Pancreas (tissue), 10 donors: ENCODE data around the gene RPA1. TPM values are rescaled to one million over a fixed set of nuclear protein-coding genes. Genes with fewer than 3 reads are reported as not detected.

Experiments
- ATAC-seq, 4 donors: fragments of 200-7000 bp; cut with Tn5 transposase; one replicate each; pipeline versions ENCODE4 v1.8.0 to v1.9.1; 2020; ENCODE audit warnings: mild to moderate bottlenecking in 4 of 4, moderate library complexity in 4 of 4
- DNase-seq, 6 donors: peaks; one replicate each; pipeline ENCODE4 v3.0.0-alpha.2; 2020
- FAIRE-seq: peaks from 2 replicates; lab custom pipeline; 2012; peaks lifted over from hg19 to GRCh38; lab: Jason Lieb, UNC
- H3K27ac ChIP-seq, 4 donors: fragments of 200-600 bp; sonication (generic); 1 replicate in 3 of 4; 2 replicates in 1 of 4; pipeline versions ENCODE4 v1.5.0 to v1.8.0; 2020
- H3K27me3 ChIP-seq, 4 donors: fragments of 200-600 bp; one replicate each; pipeline ENCODE4 v1.8.0; 2021
- H3K36me3 ChIP-seq, 3 donors: fragments of 200-600 bp; sonication (generic) in 1 of 3; one replicate each; pipeline versions ENCODE4 v1.5.0 to v1.8.0; 2020 to 2021
- H3K4me1 ChIP-seq, 3 donors: fragments of 200-600 bp; one replicate each; pipeline ENCODE4 v1.8.0; 2021
- H3K4me3 ChIP-seq, 4 donors: fragments of 200-600 bp; sonication (generic) in 2 of 4; one replicate each; pipeline versions ENCODE4 v1.5.0 to v1.8.0; 2020 to 2021
- H3K9me3 ChIP-seq, 4 donors: fragments of 200-600 bp; one replicate each; pipeline ENCODE4 v1.8.0; 2021
- WGBS, 2 donors: extraction: QIAGEN DNeasy Blood & Tissue Kit; methylation state at CpG; one replicate each; pipeline ENCODE4 v1.1.7; 2013; 5-methylcytosine and 5-hydroxymethylcytosine counted together
- intact Hi-C, 3 donors: fragments of 100-400 bp; cut with DNase I; formaldehyde crosslinking; loops; one replicate each; pipeline versions ENCODE4 v1.11.1 to v1.14.2; 2022
- polyA plus RNA-seq, 2 donors: library from polyadenylated mRNA; stranded (reverse); fragments of 200-250 nt; gene quantifications; one replicate each; pipeline ENCODE4 v1.2.3, GENCODE V29; 2013
- total RNA-seq, 6 donors: library from RNA; stranded (reverse); fragmentation: NEBNext Ultra II Directional in 4 of 6; extraction: Animal tissue kit (Norgen Biotek cat#: 25700) in 4 of 6; gene quantifications; one replicate each; pipeline versions ENCODE4 v1.2.1 to v1.2.4, GENCODE V29; 2021 to 2023
- TF ChIP-seq, protein P1 (sequence below), 4 donors: fragments of 200-600 bp; sonication (generic) in 3 of 4; IDR thresholded peaks; one replicate each; pipeline versions ENCODE4 v1.5.0 to v1.8.0; 2021; ENCODE audit warnings: antibody characterized with exemption in 4 of 4
- donor health status: healthy with polysubstance abuse.
- donor health status: DM: no; HTN: no; CAD: no; lungs with moderate emphysema.
- donor health status: DM: no; HTN: no; CAD: no.
- donor health status: control.
- donor health status: control.
- donor health status: Bipolar disorder and iron deficiency.
- donor health status: DM: yes; HTN: yes; CAD: no.
- donor health status: DM: no; HTN: no; CAD: no.
- donor health status: DM: no; HTN: no; CAD: no.
- donor health status: DM: yes; HTN: yes; CAD: no.

Gene RPA1
- total and polyA plus RNA-seq, 8 donors = 6.5 to 43.9 (median 36.1) TPM

DNA sequence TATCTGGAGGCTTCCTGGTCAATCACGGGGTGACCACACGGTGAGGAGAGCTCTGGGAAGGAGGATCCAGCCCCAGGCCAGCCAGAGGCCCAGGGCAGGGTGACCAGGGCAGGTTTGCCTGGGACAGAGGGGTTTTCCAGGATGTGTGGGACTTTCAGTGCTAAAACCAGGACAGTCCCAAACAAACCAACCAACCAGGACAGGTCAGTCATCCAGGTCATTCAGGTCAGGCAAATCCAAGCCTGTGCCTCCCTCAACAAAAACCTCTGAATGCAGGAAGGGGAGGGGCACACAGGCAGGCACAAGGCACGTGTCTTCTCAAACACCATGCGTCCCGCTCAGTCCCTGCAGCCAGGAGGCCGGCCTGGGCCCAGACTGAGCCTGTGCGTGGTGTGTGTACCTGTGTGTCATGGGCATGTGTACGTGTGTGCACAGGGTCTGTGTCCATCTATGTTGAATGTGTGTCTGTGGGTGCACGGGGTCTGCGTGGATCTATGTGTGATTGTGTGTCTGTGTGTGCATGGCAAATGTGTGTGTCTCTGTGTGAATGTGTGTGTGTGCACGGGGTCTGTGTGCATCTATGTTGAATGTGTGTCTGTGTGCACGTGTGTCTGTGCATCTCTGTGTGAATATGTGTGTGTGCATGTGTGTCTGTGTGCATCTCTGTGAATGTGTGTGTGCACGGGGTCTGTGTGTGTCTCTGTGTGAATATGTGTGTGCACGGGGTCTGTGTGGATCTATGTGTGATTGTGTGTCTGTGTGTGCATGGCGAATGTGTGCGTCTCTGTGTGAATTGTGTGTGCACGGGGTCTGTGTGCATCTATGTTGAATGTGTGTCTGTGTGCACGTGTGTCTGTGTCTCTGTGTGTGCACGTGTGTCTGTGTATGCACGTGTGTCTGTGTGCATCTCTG lies 116.5 kb downstream of the RPA1 start:
- no peaks in the 10 kb centered on the region for H3K9me3 ChIP-seq
- no peak for ATAC-seq
- no peaks in the 10 kb centered on the region for H3K4me1 ChIP-seq
- H3K36me3 ChIP-seq = no peaks in the 10 kb centered on the region
- no peak overlapping the region for H3K27ac ChIP-seq
- intact Hi-C loops = no loop called here
- no peak for FAIRE-seq
- 82 to 86% methylated on average over 20 of the region's 20 CpGs for WGBS, 2 donors
- TF ChIP-seq, protein P1, sequence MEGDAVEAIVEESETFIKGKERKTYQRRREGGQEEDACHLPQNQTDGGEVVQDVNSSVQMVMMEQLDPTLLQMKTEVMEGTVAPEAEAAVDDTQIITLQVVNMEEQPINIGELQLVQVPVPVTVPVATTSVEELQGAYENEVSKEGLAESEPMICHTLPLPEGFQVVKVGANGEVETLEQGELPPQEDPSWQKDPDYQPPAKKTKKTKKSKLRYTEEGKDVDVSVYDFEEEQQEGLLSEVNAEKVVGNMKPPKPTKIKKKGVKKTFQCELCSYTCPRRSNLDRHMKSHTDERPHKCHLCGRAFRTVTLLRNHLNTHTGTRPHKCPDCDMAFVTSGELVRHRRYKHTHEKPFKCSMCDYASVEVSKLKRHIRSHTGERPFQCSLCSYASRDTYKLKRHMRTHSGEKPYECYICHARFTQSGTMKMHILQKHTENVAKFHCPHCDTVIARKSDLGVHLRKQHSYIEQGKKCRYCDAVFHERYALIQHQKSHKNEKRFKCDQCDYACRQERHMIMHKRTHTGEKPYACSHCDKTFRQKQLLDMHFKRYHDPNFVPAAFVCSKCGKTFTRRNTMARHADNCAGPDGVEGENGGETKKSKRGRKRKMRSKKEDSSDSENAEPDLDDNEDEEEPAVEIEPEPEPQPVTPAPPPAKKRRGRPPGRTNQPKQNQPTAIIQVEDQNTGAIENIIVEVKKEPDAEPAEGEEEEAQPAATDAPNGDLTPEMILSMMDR (IDR thresholded peaks at IDR 0.05) = no peak
- no peak for DNase-seq
- no peaks in the 10 kb centered on the region for H3K27me3 ChIP-seq
- H3K4me3 ChIP-seq = no peak overlapping the region

DNA sequence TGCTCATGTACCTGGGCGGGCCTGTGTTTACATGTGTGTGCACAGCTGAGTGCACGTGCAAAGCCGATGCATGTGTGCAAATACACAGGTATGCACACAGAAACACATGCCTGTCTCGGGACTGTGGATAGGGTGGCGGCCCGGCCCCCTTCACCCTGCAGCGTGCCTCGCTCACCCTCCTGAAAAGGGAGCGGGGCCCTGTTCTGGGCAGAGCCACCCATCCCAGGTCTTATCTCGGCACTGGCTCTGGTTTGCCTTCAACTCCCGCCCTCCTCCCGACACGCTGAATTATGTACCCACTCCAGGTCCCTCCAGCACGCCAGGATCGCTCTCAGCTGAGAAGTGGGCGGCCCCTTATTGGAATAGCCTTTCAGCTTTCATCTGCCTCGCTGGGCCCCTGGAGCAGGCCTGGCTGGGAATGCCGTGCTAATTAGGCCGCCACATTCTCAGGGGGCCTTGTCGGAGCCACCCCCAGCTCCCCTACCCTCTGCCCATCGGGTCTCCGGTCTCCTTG lies 117.5 kb downstream of the RPA1 start:
- FAIRE-seq = no peak

DNA sequence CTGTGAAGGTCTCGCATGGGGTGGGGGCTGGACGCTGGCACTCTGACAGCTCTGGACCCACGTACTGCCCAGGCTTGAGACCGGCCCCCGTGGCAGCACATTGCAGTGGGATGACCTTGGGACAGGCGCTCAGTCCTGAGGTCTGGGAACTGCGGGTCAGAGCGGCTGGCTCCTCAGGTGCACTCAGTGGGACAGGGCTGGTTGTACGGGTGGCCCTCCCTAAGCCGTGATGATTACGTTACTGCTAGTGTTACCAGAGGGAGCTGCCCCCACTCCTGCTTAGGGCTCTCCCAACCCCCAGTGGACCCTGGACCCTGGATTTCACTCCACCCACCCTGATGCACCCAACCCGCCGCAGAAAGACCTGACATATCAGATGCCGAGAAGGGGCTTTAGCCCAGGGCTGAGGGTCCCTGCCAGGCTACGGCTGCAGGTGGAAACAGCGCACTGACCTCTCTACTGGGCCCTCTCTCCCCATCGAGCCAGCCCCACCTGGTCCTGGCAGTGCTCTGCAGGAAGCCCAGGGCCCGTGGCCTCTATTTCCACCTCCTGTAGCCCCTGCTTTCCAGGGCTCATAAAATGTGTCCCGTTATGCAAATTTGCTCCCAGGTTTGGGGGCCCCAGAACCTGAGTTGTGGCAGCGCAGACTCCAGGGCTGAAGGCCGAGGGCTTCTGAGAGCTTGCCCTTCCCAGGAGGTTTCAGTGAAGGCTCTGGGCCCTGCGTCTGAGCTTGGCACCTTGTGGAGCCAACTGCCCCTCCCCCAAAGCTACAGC lies 118.1 kb downstream of the RPA1 start:
- no peaks in the 10 kb centered on the region for H3K4me1 ChIP-seq
- DNase-seq = no peak
- no peaks in the 10 kb centered on the region for H3K9me3 ChIP-seq
- TF ChIP-seq, protein P1 (IDR thresholded peaks at IDR 0.05) = no peak
- WGBS, 2 donors = 77 to 79% methylated on average over 21 to 22 of the region's 22 CpGs
- H3K27ac ChIP-seq = no peak overlapping the region
- intact Hi-C loops = no loop called here
- no peaks in the 10 kb centered on the region for H3K27me3 ChIP-seq
- no peak for ATAC-seq
- FAIRE-seq = no peak
- no peaks in the 10 kb centered on the region for H3K36me3 ChIP-seq
- H3K4me3 ChIP-seq = no peak overlapping the region

More for the DNA sequence above, 117.5 kb downstream of the RPA1 start:
- intact Hi-C loops = no loop called here
- H3K9me3 ChIP-seq = no peaks in the 10 kb centered on the region
- WGBS, 2 donors = 73 to 79% methylated on average over 22 of the region's 22 CpGs
- ATAC-seq = no peak
- no peaks in the 10 kb centered on the region for H3K27me3 ChIP-seq
- DNase-seq = no peak
- no peak overlapping the region for H3K4me3 ChIP-seq
- no peaks in the 10 kb centered on the region for H3K36me3 ChIP-seq
- H3K27ac ChIP-seq = no peak overlapping the region
- H3K4me1 ChIP-seq = no peaks in the 10 kb centered on the region
- TF ChIP-seq, protein P1 (IDR thresholded peaks at IDR 0.05) = no peak

DNA sequence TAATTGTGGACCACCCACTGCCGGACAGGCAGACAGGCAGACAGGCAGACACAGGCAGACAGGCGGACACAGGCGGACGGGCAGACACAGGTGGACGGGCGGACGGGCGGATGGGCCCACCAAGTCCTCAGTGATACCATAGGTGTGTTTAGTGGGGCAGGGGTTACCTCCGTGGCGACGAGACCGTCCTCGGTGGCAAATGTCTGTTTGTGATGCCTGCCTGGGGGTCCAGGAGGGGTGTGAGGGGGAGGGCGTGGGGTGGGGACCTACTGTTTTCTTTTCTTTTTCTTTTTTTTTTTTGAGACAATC lies 118.7 kb downstream of the RPA1 start:
- WGBS, 2 donors = 84 to 88% methylated on average over 14 of the region's 14 CpGs
- intact Hi-C loops = no loop called here
- H3K27me3 ChIP-seq = no peaks in the 10 kb centered on the region
- no peak for DNase-seq
- no peaks in the 10 kb centered on the region for H3K4me1 ChIP-seq
- H3K4me3 ChIP-seq = no peak overlapping the region
- H3K9me3 ChIP-seq = no peaks in the 10 kb centered on the region
- TF ChIP-seq, protein P1 (IDR thresholded peaks at IDR 0.05) = no peak
- no peaks in the 10 kb centered on the region for H3K36me3 ChIP-seq
- FAIRE-seq = no peak
- no peak for ATAC-seq
- H3K27ac ChIP-seq = no peak overlapping the region

Other genes with a start within 250 kb of the RPA1 start
- gene SLC43A2, start 201.2 kb upstream of the RPA1 start, total RNA-seq = 10 to 100 TPM in 3 of 6 donors, 1 to 10 TPM in 3; 2.6 to 14.5 (median 7.3) TPM
- 10 to 100 TPM in 1 of 2 donors, 1 to 10 TPM in 1; 9.7 to 10.1 TPM for gene SLC43A2, start 201.2 kb upstream of the RPA1 start, polyA plus RNA-seq
- gene SCARF1, start 184.3 kb upstream of the RPA1 start, total RNA-seq = 1 to 10 TPM; 2.0 to 5.0 (median 3.1) TPM
- 1 to 10 TPM; 8.1 to 8.6 TPM for gene SCARF1, start 184.3 kb upstream of the RPA1 start, polyA plus RNA-seq
- gene RILP, start 180.1 kb upstream of the RPA1 start, total RNA-seq = 1 to 10 TPM; 6.6 to 9.0 (median 7.8) TPM
- 10 to 100 TPM; 13.7 to 14.4 TPM for gene RILP, start 180.1 kb upstream of the RPA1 start, polyA plus RNA-seq
- gene PRPF8, start 145.1 kb upstream of the RPA1 start, total RNA-seq = 100 to 1,000 TPM in 3 of 6 donors, 10 to 100 TPM in 3; 88.8 to 129 (median 100.0) TPM
- gene PRPF8, start 145.1 kb upstream of the RPA1 start, polyA plus RNA-seq = 10 to 100 TPM; 78.9 to 93.1 TPM
- 1 to 10 TPM in 5 of 6 donors, under 1 TPM in 1; 0.56 to 2.8 (median 1.4) TPM for gene TLCD2, start 119.6 kb upstream of the RPA1 start, total RNA-seq
- gene TLCD2, start 119.6 kb upstream of the RPA1 start, polyA plus RNA-seq = 1 to 10 TPM in 1 of 2 donors, under 1 TPM in 1; 0.75 to 1.4 TPM
- gene WDR81, start 105.3 kb upstream of the RPA1 start, total RNA-seq = 10 to 100 TPM in 2 of 6 donors, 1 to 10 TPM in 4; 5.7 to 17.0 (median 8.3) TPM
- 10 to 100 TPM; 14.2 to 24.4 TPM for gene WDR81, start 105.3 kb upstream of the RPA1 start, polyA plus RNA-seq
- gene SERPINF2, start 87.1 kb upstream of the RPA1 start, total RNA-seq = 1 to 10 TPM; 1.4 to 5.8 (median 3.4) TPM
- 1 to 10 TPM; 5.6 to 8.8 TPM for gene SERPINF2, start 87.1 kb upstream of the RPA1 start, polyA plus RNA-seq
- gene SERPINF1, start 67.9 kb upstream of the RPA1 start, total RNA-seq = 100 to 1,000 TPM in 2 of 6 donors, 10 to 100 TPM in 4; 40.6 to 178 (median 82.0) TPM
- 10 to 100 TPM; 73.1 to 95.9 TPM for gene SERPINF1, start 67.9 kb upstream of the RPA1 start, polyA plus RNA-seq
- gene SMYD4, start 103 bp upstream of the RPA1 start, total RNA-seq = 1 to 10 TPM; 5.0 to 8.9 (median 6.9) TPM
- gene SMYD4, start 103 bp upstream of the RPA1 start, polyA plus RNA-seq = 1 to 10 TPM; 4.0 to 4.7 TPM
- gene RTN4RL1, start 195.3 kb downstream of the RPA1 start, total RNA-seq = 1 to 10 TPM in 4 of 6 donors, under 1 TPM in 2; 0.93 to 3.6 (median 1.7) TPM
- 1 to 10 TPM; 3.0 to 3.1 TPM for gene RTN4RL1, start 195.3 kb downstream of the RPA1 start, polyA plus RNA-seq
- 10 to 100 TPM; 21.8 to 37.7 (median 27.6) TPM for gene DPH1, start 200.1 kb downstream of the RPA1 start, total RNA-seq
- gene DPH1, start 200.1 kb downstream of the RPA1 start, polyA plus RNA-seq = 10 to 100 TPM; 53.3 to 74.4 TPM
- gene OVCA2, start 212.0 kb downstream of the RPA1 start, total RNA-seq = 10 to 100 TPM; 10.4 to 20.5 (median 17.9) TPM
- gene OVCA2, start 212.0 kb downstream of the RPA1 start, polyA plus RNA-seq = 10 to 100 TPM; 46.3 to 79.3 TPM
- gene HIC1, start 225.1 kb downstream of the RPA1 start, total RNA-seq = 10 to 100 TPM in 2 of 6 donors, 1 to 10 TPM in 4; 1.0 to 15.8 (median 3.8) TPM
- gene HIC1, start 225.1 kb downstream of the RPA1 start, polyA plus RNA-seq = 1 to 10 TPM; 1.8 to 3.7 TPM